Daoy (cell line): Measurements from ENCODE around the gene ADAT3. TPM values are rescaled to one million over a fixed set of nuclear protein-coding genes. Genes with fewer than 3 reads are reported as not detected.
A peak's percentile ranks its signal among the peaks of the same experiment; 100 is the strongest.

Experiments
- DNase-seq: peaks from one replicate; pipeline ENCODE4 v3.0.0-alpha.2; 2015; ENCODE audit warnings: low read depth
- total RNA-seq: library from RNA; depleted of rRNA; stranded (reverse); fragments of >200 nt; shearing (Covaris generic); gene quantifications from 2 replicates; pipeline ENCODE4 v1.2.3, GENCODE V29; 2014

The ADAT3 gene
- total RNA-seq, 1 experiment from 2014 or later, result 11.1 TPM

DNA sequence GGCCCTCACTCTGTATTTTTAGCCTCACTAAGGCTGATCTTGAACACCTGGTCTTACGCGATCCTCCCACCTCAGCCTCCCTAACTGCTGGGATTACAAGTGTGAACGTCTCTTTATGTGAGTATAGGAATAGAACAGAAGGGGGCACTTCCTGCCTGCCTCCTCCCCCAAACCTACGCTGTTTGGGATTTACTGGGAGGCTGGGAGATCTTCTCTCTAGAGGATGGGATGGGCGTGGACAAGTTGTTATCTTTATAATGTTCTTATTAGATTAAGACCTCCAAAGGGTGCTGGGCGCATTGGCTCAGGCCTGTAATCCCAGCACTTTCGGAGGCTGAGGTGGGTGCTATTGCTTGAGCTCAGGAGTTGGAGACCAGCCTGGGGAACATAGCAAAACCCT lies 32.9 kb downstream of the ADAT3 start:
- no peak for DNase-seq

DNA sequence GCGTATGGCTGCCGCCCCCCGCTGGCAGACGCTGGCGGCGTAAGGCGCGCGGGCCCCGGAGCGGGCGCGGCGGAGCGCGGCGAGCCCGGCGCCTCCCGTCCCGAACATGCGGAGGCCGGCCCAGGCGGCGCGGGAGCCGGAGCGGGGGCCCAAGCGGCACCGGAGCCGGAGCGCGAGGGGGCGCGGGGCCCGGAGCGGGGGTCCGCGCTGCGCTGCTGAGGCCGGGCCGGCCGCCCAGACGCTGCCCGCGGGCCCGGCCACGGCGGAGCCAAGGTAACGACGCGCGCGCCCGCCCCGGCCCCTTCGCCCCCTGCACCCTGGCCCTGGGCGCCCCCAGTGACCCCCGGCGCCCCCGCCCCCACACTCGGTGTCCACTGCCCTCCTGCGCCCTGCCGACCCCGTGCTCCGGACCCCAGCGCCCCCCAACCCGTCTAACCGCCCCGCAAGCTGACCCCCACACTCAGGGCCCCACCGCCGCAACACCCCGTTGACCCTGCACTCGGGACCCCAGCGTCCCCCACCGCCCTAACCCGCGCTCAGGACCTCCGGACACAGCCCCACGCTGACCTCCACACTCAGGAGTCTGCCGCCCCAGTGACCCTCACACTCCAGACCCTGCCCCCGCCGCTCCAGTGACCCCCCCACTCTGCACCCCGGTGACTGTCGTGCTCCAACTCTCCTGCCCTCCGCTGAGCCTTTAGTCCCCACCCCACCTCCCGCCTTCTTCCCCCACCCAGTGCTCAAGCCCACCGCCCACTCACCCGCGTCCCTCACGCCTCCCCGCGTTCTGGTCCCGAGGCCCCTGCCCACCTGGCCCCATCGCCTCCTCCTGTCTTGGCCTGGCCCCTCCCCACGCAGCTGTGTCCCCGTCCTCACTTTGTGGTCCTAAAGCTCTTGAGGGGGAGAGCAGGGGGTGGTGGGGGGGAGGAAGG lies 36.2 kb downstream of the ADAT3 start, which contains the start of gene CSNK1G2:
CSNK1G2 (plus strand) TSS at position 27 of the 932 bp plus-strand sequence. CDS start 28,601 bp downstream, outside the sequence.
- DNase-seq, result no peak

DNA sequence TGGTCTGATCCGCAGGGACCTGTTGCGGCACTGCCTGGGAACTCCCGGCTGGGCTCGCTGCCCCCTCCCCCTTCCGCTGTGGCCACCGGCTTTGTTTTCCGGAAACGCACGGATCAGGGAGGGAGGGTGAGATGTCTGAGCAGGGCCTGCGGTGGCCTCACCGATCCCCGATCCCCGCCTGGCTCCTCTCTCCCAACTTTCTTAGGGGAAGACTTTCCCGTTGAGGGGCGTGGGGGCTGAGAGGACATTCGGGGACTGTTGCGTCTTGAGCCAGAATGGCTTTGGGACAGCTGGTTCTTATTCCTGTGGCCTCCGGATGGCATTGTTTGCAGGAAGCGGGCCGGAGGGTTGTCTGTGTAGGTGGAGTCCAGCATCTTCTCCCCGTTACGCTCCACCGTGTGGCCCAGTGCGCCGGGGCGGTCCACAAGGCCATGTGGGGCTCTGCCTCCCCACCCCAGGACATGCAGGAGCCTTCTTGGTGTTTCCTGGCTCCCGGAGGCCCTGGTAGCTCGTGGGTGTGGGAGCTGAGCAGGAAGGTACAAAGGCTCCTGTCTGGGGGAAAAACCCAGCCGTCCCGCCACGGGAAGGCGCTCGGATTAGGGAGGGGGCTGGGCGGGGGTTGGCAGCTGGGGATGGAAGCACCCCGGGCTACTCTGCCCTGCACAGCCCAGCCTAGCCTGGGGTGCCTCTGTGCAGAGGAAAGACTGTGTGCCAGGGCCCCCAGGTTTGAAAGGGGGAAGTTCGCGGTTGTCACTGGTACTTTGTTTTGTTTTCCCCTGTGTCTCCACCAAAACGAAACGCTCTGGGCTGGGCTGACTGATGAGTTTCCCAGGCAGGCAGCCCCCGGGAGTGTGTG lies 37.1 kb downstream of the ADAT3 start:
- DNase-seq, result peak; percentile 87

DNA sequence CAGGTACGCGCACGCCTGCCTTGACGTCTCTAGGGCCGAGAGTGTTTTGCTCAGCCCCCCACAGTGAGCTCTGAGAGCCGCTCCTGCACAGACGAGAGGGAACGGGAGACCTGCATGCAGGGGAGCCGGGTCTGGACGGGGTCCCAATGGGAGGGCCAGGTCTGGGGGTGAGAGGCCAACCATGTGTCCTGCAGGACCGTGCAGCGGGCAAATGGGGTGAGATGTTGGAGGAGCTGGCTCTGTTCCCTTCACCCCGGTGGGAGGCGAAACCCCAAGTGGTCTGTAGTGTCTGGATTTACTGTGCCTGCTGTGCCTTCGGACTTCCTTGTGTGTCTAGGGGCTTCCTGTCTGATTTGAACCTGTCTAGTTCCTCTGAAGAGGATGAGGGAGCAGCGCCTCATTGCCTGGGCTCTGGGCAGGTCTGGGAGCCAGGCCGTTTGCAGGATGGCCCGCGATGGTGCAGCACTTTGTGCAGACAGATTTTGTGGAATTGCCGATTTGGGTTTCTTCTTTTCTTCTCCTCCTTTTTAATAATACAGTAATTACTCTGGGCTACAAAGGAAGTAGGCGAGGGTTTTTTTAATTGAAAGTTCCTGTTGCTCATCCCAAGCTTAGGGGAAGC lies 37.8 kb downstream of the ADAT3 start:
- no peak for DNase-seq

DNA sequence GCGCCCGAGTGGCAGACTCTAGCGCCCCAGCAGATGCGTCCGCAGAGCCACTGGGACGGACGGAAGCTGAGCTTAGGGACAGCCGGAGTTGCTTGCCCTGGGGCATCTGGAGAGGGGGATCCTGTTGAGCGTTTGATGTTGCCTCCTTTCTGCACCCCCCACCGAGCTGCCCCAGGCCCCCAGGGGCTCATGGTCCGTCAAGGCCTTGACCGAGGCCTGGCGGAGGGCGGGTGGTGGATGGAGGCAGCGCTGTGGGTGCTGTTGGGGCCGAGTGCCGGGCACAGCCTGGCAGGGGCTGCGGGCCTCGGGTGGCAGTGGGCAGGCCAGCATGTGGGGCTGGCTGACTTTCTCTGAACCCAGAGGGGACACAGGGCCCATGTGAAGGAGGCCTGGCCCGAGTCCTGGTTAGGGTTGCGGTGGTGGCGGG lies 38.5 kb downstream of the ADAT3 start:
- DNase-seq, result no peak

DNA sequence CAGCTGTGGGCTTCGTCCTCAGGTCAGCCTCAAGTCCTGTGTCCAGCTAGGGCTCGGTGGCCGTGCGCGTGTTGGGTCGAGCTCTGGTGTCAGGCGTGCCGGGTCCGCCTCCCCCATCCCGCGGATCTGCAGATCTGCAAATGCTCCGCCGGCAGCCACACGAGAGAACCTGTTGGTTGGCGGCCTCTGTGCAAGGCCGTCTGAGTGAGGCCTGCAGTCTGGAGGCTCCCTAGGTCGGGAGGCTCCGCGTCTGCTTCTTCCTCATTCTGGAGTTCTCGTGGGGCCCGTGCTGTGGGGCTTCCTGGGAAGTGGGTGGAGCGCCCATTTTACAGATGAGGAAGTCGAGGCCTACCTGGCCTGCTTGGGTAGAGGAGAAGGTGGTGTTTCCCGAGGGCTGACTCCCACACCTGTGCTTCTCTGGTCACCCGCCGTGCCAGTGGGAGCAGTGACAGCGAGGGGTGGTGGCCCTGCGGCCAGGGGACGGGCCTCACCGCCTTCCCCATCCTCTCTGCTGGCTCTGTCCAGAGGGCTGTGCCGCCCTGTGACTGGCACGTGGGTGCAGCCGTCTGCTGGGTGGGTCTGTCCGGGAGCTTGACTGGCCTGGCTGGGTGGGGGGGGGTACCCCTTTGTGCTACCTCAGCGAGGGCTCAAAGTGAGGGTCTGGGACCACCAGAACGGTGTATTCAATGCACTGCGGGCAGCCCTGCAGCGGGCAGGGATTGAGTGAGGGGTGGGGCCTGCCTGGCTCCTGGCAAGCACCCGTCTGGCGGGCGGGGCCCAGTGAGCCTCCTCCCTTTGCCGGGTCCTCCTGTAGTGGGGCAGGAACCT lies 39.1 kb downstream of the ADAT3 start:
- no peak for DNase-seq

DNA sequence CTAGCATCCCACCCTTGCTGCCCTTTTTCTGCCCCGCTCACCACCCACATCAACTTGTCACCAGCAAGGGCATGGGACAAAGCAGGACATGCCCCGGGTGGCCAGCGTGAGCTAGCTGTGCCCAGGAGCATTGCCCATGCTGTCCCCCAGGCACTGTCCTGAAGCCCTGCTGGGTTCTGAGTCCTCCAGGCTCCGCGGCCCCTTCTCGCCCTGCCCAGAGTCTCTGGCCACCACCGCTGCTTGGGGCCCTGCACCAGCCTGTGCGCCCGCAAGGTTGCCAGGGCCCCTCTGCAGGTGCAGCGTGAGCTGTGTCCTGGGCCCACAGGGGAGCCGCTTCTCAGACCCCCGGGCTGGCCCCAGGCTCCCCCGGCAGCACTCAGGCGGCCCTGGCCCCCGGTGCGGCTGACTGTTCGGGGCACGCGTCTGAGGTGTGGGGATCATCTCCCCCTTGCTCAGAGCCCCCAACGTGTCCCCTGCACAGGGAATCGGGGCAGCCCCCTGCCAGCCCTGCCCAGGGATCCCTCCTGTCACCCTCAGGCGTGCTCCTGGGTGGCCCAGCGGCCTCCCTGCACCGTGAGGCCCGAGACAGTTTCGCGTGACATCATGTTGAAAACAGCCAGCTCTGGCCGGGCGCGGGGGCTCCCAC lies 39.8 kb downstream of the ADAT3 start:
- DNase-seq, result no peak

DNA sequence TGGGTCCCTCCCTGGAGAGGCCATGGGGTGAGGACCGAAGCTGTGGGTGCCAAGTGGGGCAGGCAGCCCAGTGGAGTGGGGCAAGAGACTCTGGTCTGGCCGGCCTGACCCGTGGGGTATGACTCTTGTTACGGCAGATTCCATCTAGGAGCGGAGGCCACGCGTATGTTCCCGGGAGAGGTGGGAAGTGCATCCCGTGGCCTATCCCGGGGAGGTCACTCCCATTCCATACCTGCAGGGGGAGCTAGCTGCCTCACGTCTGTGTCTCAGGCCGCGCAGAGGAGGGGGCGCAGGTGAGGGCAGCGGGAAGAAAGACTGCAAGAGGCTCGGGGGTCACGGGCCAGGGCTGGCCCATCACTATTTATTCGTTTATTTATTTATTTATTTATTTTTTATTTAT lies 40.7 kb downstream of the ADAT3 start:
- DNase-seq, result peak; percentile 43

DNA sequence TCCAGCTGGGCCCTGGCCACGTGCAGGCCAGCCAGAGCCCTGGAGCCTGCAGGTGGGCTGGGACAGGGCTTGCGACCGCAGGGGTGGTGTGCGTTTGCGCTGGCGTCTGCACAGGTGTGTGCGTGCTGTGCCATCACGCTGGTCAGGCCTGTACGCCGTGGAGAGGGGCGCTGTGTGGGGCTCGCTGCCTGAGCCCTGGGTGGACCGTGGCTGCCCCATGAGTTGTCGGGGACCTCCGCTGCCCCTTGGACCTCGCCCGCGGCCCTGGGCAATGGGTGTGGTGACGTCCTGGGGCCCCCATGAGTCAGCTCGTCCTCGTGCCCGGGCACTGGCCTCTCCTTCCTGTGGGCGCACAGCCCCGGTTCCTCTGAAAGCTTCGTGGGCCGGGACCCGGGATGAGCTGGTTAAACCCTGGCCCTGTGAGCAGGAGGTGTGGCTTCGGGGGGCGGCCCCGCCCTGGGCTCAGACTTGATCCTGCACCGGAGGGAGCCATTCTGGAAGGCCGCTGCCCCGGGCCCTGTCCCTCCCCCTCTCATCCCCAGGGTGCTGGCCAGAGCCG lies 42.5 kb downstream of the ADAT3 start:
- no peak for DNase-seq

DNA sequence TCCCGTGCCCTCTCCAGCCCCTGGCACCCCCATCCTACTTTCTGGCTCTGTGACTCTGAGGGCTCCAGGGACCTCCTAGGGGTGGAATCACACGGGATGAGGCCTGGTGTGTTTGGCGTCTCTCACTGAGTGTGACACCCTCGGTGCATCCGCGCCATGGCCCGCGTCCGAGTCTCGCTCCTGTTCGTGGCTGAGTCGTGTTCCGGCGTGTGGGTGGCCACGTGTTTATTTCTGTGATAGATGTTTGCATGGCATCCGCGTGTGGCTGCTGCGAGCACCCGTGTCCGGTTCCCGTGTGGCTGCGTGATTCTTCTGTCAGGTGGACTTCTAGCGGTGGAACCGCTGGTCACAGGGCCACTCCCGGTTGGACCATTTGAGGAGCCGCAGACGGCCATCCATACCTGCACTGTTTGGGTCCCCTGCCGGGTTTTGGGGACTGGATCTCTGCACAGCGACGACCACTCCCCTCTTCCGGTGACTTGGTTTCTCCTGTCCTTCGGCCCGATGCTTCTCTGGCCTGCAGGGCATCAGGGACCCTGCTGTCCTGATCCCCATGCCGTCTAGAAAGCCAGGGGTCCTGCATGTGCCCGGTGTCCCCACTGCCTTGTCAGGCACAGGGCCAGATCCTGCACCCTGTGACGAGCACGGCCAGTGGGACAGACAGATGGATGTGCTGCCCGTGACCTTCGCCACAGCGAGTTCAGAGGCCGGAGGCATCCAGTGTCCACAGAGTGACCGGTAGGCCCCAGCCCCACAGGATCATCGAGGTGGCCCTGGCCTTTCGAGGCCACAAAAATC lies 44.3 kb downstream of the ADAT3 start:
- no peak for DNase-seq

DNA sequence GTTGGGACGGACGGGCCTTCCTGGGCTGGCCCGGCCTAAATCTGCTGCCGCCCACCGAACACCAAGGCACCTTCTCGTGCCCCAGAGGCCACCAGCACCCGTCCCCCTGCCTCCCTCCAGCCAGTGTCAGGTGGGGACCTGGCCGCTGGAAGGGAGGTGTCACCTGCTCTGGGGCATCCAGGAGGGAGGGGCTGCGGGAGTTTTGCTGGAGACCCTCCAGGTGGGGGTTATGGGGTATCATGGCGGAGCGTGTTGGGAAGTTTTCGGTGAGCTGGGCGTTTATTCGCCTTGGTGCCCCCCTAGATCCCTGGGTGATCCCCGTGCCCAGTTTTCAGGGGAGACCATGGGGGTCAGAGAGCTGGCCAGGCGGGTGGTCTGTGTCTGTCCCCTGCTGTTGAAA lies 45.4 kb downstream of the ADAT3 start:
- DNase-seq, result no peak

DNA sequence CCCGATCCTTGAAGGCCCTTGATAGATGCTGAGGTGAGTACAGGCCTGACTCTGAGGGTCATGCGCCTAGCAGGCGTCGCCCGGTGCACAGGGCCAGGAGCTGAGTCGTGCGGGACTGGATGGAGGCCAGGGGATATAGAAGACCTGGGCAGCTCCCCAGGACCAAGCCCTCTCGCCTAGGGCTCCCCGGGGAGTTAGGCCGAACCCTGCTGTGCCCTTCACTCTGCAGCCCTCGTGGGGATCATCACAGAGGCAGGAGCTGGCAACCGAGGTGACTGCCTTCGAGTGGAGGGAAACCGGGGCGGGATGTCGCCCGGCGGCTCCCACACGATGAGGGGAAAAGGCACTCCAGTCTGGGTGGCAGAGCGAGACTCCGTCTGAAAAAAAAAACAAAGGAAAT lies 47.4 kb downstream of the ADAT3 start:
- no peak for DNase-seq

DNA sequence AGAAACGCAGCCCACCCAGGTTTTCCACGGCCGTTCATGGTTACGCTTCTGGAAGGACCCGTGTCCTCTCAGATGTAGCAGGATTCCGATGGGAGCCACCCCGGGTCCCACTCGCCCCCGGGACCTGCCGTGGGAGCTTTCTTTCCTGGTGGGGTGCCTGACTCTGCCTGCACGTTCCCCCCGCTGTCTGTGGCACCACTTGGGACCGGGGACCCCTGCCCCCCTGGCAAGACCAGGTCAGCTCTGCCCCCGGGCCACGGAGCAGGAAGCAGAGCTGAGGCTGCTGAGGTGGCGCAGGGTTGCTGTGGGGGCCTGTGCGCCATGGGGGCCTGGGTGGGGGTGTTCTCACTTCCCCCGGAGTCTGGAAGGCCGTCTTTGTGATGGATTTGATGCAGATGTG lies 47.8 kb downstream of the ADAT3 start:
- no peak for DNase-seq

DNA sequence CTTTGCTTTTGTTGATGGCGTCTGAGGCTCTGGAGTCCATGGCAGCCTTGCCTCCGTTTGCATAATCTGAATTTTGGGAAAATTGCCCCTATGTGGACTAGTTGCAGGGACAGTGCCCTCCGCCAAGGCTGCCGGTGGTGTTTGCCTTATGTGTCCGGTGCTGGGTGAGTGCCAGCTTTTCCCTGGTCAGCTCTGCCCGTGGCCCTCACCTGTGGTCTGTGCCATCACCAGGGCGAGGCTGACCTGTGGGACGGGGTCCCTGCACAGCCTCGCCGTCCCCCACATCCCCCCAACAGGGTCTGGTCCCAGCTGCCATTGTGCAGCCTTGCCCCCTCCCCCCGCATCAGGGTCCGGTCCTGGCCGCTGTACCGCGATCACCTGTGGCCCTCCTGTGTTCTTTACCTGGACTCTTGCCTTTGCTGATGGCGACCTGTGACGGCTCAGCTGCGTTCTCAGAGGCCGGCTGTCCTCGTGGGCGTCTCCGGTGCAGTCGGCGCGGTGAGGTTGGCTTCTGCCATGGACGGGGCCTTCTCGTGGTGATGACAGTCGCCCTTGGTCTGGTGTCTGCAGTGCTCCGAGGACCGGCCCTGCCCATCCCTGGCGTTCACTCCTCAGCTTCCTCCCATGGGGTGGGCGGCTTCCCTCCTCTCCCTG lies 48.4 kb downstream of the ADAT3 start:
- DNase-seq, result no peak

DNA sequence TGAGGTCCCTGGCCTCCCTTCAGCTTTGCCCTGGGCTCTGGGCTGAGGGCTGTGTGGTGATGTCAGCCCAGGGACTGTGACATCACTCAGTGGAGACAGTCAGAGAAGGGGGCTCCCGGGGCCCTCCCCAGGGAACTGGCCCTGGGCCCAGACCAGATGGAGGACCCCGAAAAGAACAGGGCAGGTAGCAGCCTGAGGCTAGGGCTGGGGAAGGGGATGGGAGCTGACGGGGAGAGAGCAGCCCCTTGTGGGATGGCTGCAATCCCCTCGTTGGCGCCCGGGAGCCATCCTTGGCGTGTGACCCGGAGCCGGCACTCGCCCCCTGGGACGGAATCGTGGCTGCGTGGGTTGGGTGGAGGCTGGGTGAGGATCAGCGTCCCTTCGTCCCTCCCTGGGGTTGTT lies 49.3 kb downstream of the ADAT3 start:
- no peak for DNase-seq

DNA sequence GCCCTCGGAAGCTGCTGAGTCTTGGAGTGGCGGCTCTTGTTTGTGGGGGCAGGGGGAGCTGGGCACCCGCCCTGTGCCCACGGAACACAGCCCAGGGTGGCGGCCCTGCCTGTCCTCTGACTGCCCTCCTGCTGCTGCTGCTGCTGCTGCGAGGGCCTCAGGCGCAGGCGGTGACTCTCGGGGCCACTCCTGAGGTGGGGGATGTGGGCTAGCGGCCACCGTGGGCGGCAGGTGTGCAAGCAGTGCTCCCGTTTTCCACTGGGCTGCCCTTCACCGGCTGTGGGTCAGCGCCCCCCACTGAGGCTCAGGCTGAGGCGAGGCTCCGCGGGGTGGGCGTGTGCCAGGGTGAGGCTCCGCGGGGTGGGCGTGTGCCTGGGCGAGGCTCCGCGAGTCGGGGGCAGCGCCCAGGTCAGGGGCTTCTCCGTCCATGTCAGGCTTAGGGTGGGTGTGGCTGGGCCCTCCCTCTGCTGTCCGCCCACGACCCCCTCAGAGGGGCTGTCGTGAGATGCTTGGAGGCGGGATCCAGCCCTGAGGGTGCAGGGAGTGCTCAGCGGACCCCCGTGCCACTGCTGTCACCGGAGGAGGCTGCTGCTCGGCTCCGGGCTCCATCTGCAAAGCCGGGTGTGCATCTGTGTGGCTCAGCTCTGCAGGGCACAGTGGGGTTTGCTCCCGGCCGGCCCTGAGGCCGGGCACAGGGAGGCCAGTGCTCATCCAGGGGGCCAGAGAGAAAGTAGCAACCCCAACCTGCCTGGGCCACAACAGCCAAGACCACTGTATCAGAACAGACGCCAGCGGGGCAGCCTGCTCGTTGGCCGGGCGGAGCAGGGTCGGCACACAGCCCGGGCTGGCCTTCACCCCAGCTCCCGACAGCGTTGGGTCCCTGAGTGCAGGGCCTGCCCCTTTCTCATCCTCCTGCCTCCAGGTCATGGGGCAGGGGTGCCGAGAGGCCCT lies 50.2 kb downstream of the ADAT3 start:
- no peak for DNase-seq

DNA sequence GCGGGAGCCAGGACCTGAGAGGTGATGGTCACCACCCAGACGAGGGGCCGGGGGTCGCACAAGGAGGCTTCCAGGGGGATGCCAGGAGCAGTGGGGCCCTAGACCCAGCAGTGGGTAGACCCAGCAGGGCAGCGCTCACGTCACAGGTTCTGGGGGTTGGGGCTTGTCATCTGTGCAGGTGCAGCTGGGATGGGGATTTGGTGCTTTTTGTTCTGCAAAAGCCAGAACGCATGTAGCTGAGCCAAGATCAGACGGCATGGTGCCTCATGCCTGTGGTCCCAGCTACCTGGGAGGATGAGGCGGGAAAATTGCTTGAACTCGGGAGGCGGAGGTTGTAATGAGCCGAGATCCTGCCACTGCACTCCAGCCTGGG lies 50.9 kb downstream of the ADAT3 start:
- DNase-seq, result no peak
